GM23338 (cell line): ENCODE measurements around the gene AKAP4. TPM values are rescaled to one million over a fixed set of nuclear protein-coding genes. Genes with fewer than 3 reads are reported as not detected.

Experiments used
- ATAC-seq: fragments of 200-7000 bp; cut with Tn5 transposase; 3 replicates; pipeline ENCODE4 v1.9.1; 2020
- DNase-seq: peaks from one replicate; pipeline ENCODE4 v3.0.0-alpha.2; 2015; ENCODE audit warnings: low spot score
- H2AFZ ChIP-seq: fragments of 200-600 bp; sonication (generic); 2 replicates; pipeline ENCODE4 v1.8.0; 2016; ENCODE audit warnings: antibody characterized with exemption, mild to moderate bottlenecking, moderate library complexity
- H3F3A ChIP-seq: fragments of 200-600 bp; sonication (generic); replicated peaks from 2 replicates; pipeline ENCODE4 v1.8.0; 2017; ENCODE audit warnings: antibody characterized with exemption, mixed run types, low read depth
- H3K27ac ChIP-seq: fragments of 200-600 bp; sonication (generic); 2 replicates; pipeline ENCODE4 v1.6.1; 2016; ENCODE audit warnings: low read depth
- H3K27me3 ChIP-seq: fragments of 200-600 bp; sonication (generic); 2 replicates; pipeline ENCODE4 v1.8.0; 2016; ENCODE audit warnings: mild to moderate bottlenecking, mixed run types, moderate library complexity; ENCODE audit not compliant: insufficient read depth
- H3K36me3 ChIP-seq: fragments of 200-600 bp; sonication (generic); 2 replicates; pipeline ENCODE4 v1.8.0; 2016; ENCODE audit warnings: mild to moderate bottlenecking; ENCODE audit not compliant: insufficient read depth
- H3K4me1 ChIP-seq: fragments of 200-600 bp; sonication (generic); 2 replicates; pipeline ENCODE4 v1.8.0; 2016; ENCODE audit warnings: mild to moderate bottlenecking, moderate library complexity; ENCODE audit not compliant: insufficient read depth
- H3K4me2 ChIP-seq: fragments of 200-600 bp; sonication (generic); 2 replicates; pipeline ENCODE4 v1.7.1; 2017; ENCODE audit warnings: mixed run types
- H3K4me3 ChIP-seq: fragments of 200-600 bp; sonication (generic); 2 replicates; pipeline ENCODE4 v1.6.1; 2016; ENCODE audit warnings: mixed run types
- H3K79me2 ChIP-seq: fragments of 200-600 bp; sonication (generic); replicated peaks from 2 replicates; pipeline ENCODE4 v1.8.0; 2017; ENCODE audit warnings: mild to moderate bottlenecking; ENCODE audit not compliant: insufficient read depth
- H3K9me2 ChIP-seq: fragments of 200-600 bp; sonication (generic); 2 replicates; pipeline ENCODE4 v1.8.0; 2017; ENCODE audit not compliant: insufficient read depth
- H4K20me1 ChIP-seq: fragments of 200-600 bp; sonication (generic); replicated peaks from 2 replicates; pipeline ENCODE4 v1.8.0; 2017; ENCODE audit warnings: mild to moderate bottlenecking; ENCODE audit not compliant: insufficient read depth
- H3K27ac Mint-ChIP-seq: 2 replicates; pipeline ENCODE4 v1.8.0; 2020; ENCODE audit warnings: inconsistent platforms, mild to moderate bottlenecking, moderate library complexity, mixed read lengths
- H3K27me3 Mint-ChIP-seq: 3 replicates; pipeline ENCODE4 v1.8.0; 2022; ENCODE audit warnings: low read depth, mild to moderate bottlenecking, moderate library complexity, mixed read lengths, inconsistent platforms; ENCODE audit not compliant: insufficient read depth, poor library complexity
- H3K36me3 Mint-ChIP-seq: 3 replicates; pipeline ENCODE4 v1.8.0; 2021; ENCODE audit warnings: low read depth, mild to moderate bottlenecking, inconsistent platforms, moderate library complexity, mixed read lengths
- H3K4me1 Mint-ChIP-seq: 3 replicates; pipeline ENCODE4 v1.8.0; 2020; ENCODE audit warnings: mild to moderate bottlenecking, inconsistent platforms, mixed read lengths
- H3K4me3 Mint-ChIP-seq: 3 replicates; pipeline ENCODE4 v1.8.0; 2021; ENCODE audit warnings: moderate library complexity, mild to moderate bottlenecking, inconsistent platforms, mixed read lengths
- H3K9me3 Mint-ChIP-seq: 3 replicates; pipeline ENCODE4 v1.8.0; 2020; ENCODE audit warnings: moderate library complexity, mild to moderate bottlenecking, inconsistent platforms, mixed read lengths
- CREB1 ChIP-seq: fragments of 250-450 bp; sonication (Bioruptor Pico); IDR thresholded peaks from 2 replicates; pipeline ENCODE4 v1.5.0; 2020; ENCODE audit warnings: low read depth, mild to moderate bottlenecking, moderate library complexity
- EZH2phosphoT487 ChIP-seq: fragments of 200-600 bp; sonication (generic); IDR thresholded peaks from one replicate; pipeline ENCODE4 v1.8.1; 2018; ENCODE audit warnings: antibody characterized with exemption; ENCODE audit not compliant: unreplicated experiment
- JUNB ChIP-seq: IDR thresholded peaks from one replicate; pipeline ENCODE4 v1.6.1; 2016; ENCODE audit warnings: antibody characterized with exemption; ENCODE audit not compliant: unreplicated experiment
- NANOG ChIP-seq: IDR thresholded peaks from 2 replicates; pipeline ENCODE4 v1.6.1; 2016; ENCODE audit warnings: antibody characterized with exemption, borderline replicate concordance
- STAT1 ChIP-seq: IDR thresholded peaks from one replicate; pipeline ENCODE4 v1.6.1; 2016; ENCODE audit warnings: antibody characterized with exemption; ENCODE audit not compliant: unreplicated experiment
- ZNF331 ChIP-seq: fragments of 250-450 bp; sonication (Bioruptor Pico); IDR thresholded peaks from 2 replicates; pipeline ENCODE4 v1.5.0; 2020; ENCODE audit warnings: low read depth, mild to moderate bottlenecking, moderate library complexity
- polyA plus RNA-seq: library from polyadenylated mRNA; unstranded; fragments of >200 nt; fragmentation: Nextera tagmentation; extraction: Ambion mirVana; gene quantifications from 2 replicates; pipeline ENCODE4 v1.2.1, GENCODE V29; 2016
- total RNA-seq: library from RNA; depleted of rRNA; stranded (reverse); fragments of >200 nt; shearing (Covaris generic); gene quantifications from 2 replicates; pipeline ENCODE4 v1.2.3, GENCODE V29; 2014
- TF ChIP-seq, protein P1 (sequence below), 2 experiments: fragments of 200-600 bp in 1 of 2; sonication (generic) in 1 of 2; conservative IDR thresholded peaks; 2 replicates each; pipeline versions ENCODE4 v1.5.1 to v1.6.1; 2016 to 2017; ENCODE audit warnings: antibody characterized with exemption in 2 of 2, low read depth in 2 of 2, mild to moderate bottlenecking in 2 of 2, moderate library complexity in 1 of 2
- TF ChIP-seq, protein P2 (sequence below): fragments of 250-450 bp; sonication (Bioruptor Pico); IDR thresholded peaks from 2 replicates; pipeline ENCODE4 v1.5.0; 2020; ENCODE audit warnings: mild to moderate bottlenecking, moderate library complexity

The AKAP4 gene
- total and polyA plus RNA-seq, 2 experiments from 2014 or later, result not detected

DNA sequence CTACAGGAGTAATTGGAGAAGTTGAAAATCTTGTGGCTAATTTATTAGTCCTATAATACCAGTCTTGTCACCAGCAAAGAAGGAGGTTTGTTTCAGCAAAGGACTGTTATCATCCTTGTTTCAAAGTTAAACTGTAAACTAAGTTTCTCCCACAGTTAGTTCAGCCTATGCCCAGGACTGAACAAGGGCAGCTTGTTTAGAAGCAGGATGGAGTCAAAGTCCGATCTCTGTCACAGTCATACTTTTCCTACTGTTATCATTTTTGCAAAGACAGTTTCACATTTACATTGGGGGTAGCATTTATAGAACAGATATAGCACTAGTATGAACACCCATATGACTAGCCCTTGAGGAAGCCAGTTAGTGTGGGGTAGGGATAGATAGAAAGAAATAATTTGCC lies 46.4 kb downstream of the AKAP4 start (continued):
- TF ChIP-seq, protein P1, sequence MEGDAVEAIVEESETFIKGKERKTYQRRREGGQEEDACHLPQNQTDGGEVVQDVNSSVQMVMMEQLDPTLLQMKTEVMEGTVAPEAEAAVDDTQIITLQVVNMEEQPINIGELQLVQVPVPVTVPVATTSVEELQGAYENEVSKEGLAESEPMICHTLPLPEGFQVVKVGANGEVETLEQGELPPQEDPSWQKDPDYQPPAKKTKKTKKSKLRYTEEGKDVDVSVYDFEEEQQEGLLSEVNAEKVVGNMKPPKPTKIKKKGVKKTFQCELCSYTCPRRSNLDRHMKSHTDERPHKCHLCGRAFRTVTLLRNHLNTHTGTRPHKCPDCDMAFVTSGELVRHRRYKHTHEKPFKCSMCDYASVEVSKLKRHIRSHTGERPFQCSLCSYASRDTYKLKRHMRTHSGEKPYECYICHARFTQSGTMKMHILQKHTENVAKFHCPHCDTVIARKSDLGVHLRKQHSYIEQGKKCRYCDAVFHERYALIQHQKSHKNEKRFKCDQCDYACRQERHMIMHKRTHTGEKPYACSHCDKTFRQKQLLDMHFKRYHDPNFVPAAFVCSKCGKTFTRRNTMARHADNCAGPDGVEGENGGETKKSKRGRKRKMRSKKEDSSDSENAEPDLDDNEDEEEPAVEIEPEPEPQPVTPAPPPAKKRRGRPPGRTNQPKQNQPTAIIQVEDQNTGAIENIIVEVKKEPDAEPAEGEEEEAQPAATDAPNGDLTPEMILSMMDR (conservative IDR thresholded peaks at IDR 0.05; ENCODE audit: low read depth in 2 of 2), result no peak
- no peak for TF ChIP-seq JUNB
- TF ChIP-seq EZH2phosphoT487, result no peak
- TF ChIP-seq STAT1, result no peak
- TF ChIP-seq, protein P2, sequence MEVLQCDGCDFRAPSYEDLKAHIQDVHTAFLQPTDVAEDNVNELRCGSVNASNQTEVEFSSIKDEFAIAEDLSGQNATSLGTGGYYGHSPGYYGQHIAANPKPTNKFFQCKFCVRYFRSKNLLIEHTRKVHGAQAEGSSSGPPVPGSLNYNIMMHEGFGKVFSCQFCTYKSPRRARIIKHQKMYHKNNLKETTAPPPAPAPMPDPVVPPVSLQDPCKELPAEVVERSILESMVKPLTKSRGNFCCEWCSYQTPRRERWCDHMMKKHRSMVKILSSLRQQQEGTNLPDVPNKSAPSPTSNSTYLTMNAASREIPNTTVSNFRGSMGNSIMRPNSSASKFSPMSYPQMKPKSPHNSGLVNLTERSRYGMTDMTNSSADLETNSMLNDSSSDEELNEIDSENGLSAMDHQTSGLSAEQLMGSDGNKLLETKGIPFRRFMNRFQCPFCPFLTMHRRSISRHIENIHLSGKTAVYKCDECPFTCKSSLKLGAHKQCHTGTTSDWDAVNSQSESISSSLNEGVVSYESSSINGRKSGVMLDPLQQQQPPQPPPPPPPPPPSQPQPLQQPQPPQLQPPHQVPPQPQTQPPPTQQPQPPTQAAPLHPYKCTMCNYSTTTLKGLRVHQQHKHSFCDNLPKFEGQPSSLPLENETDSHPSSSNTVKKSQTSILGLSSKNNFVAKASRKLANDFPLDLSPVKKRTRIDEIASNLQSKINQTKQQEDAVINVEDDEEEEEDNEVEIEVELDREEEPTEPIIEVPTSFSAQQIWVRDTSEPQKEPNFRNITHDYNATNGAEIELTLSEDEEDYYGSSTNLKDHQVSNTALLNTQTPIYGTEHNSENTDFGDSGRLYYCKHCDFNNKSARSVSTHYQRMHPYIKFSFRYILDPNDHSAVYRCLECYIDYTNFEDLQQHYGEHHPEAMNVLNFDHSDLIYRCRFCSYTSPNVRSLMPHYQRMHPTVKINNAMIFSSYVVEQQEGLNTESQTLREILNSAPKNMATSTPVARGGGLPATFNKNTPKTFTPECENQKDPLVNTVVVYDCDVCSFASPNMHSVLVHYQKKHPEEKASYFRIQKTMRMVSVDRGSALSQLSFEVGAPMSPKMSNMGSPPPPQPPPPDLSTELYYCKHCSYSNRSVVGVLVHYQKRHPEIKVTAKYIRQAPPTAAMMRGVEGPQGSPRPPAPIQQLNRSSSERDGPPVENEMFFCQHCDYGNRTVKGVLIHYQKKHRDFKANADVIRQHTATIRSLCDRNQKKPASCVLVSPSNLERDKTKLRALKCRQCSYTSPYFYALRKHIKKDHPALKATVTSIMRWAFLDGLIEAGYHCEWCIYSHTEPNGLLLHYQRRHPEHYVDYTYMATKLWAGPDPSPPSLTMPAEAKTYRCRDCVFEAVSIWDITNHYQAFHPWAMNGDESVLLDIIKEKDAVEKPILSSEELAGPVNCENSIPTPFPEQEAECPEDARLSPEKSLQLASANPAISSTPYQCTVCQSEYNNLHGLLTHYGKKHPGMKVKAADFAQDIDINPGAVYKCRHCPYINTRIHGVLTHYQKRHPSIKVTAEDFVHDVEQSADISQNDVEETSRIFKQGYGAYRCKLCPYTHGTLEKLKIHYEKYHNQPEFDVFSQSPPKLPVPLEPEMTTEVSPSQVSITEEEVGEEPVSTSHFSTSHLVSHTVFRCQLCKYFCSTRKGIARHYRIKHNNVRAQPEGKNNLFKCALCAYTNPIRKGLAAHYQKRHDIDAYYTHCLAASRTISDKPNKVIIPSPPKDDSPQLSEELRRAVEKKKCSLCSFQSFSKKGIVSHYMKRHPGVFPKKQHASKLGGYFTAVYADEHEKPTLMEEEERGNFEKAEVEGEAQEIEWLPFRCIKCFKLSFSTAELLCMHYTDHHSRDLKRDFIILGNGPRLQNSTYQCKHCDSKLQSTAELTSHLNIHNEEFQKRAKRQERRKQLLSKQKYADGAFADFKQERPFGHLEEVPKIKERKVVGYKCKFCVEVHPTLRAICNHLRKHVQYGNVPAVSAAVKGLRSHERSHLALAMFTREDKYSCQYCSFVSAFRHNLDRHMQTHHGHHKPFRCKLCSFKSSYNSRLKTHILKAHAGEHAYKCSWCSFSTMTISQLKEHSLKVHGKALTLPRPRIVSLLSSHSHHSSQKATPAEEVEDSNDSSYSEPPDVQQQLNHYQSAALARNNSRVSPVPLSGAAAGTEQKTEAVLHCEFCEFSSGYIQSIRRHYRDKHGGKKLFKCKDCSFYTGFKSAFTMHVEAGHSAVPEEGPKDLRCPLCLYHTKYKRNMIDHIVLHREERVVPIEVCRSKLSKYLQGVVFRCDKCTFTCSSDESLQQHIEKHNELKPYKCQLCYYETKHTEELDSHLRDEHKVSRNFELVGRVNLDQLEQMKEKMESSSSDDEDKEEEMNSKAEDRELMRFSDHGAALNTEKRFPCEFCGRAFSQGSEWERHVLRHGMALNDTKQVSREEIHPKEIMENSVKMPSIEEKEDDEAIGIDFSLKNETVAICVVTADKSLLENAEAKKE (CRISPR knock-in tag), result no peak
- no peak for TF ChIP-seq CREB1 (CRISPR knock-in tag)
- no peak for TF ChIP-seq ZNF331

DNA sequence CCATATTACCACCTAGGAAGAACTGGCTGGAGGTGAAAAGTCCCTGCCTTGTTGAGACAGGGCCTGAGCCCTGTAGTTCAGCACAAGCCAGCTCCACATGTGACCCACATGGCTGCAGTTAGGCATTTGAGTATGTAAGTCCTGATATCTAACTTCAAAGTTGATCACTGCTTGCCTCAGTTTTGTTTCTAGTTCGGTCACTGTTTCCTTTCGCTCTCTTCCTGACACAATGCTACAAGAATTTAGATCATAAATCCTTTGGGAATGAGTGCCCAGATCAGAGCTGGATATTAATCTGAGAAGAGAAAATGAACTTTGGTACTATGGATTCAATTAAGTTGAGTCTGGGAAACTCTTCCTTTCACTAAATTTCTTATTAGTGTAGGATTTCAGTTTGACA lies 48.4 kb downstream of the AKAP4 start:
- no peak overlapping the region for H3K4me3 ChIP-seq
- Mint-ChIP-seq H3K4me1 (no peaks in the 10 kb centered on the region), H3K36me3 (no peaks in the 10 kb centered on the region), H3K27me3 (no peaks in the 10 kb centered on the region), H3K27ac (no peak overlapping the region), H3K9me3 (no peaks in the 10 kb centered on the region), H3K4me3 (no peak overlapping the region)
- no peaks in the 10 kb centered on the region for H3K9me2 ChIP-seq
- no peaks in the 10 kb centered on the region for H3K36me3 ChIP-seq
- no peak overlapping the region for H2AFZ ChIP-seq
- ATAC-seq, result no peak
- DNase-seq, result no peak
- no peaks in the 10 kb centered on the region for H4K20me1 ChIP-seq
- H3K4me2 ChIP-seq, result no peak overlapping the region
- H3F3A ChIP-seq, result no peaks in the 10 kb centered on the region
- H3K4me1 ChIP-seq, result no peaks in the 10 kb centered on the region
- no peak overlapping the region for H3K27ac ChIP-seq
- no peaks in the 10 kb centered on the region for H3K79me2 ChIP-seq
- H3K27me3 ChIP-seq, result no peaks in the 10 kb centered on the region
- TF ChIP-seq, protein P2 (CRISPR knock-in tag), result no peak
- no peak for TF ChIP-seq NANOG
- TF ChIP-seq ZNF331, result no peak
- no peak for TF ChIP-seq CREB1 (CRISPR knock-in tag)
